VCaP (cell line): Measurements from ENCODE around the gene OR1M1.

ENCODE experiments used
- H3K27ac ChIP-seq: fragments of 450-650 bp; 2 replicates; pipeline ENCODE4 v1.5.1; 2017
- CTCF ChIP-seq: fragments of 450-650 bp; conservative IDR thresholded peaks from 2 replicates; pipeline ENCODE4 v1.5.1; 2017; ENCODE audit warnings: mild to moderate bottlenecking, moderate library complexity

The OR1M1 gene

GRCh38 chr19:9128171-9128570, 41.3 kb downstream of the OR1M1 start:
- TF ChIP-seq CTCF: no peak
- no peak overlapping the region for H3K27ac ChIP-seq

GRCh38 chr19:9130965-9131364, 44.1 kb downstream of the OR1M1 start:
- H3K27ac ChIP-seq: no peak overlapping the region
- no peak for TF ChIP-seq CTCF

DNA sequence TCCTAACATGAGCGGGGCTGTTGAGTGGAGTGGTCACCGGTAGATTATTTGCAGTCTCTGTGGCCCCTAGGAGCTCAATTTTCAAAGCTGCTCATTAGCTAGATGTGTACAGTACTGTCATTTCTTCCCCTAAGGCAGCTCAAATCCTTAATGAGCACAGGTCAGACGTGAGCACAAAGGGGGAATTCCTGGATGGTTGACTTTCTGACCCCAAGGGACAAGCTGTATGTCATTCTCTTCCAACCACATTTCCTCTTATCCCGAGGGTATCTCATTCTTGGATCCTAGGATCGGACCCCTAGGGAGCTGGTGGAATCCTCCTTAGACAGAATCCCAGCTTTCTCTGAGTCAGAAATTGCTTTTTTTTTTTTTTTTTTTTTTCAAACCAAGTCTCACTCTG, 45.6 kb downstream of the OR1M1 start:
- no peak for TF ChIP-seq CTCF
- no peak overlapping the region for H3K27ac ChIP-seq

DNA sequence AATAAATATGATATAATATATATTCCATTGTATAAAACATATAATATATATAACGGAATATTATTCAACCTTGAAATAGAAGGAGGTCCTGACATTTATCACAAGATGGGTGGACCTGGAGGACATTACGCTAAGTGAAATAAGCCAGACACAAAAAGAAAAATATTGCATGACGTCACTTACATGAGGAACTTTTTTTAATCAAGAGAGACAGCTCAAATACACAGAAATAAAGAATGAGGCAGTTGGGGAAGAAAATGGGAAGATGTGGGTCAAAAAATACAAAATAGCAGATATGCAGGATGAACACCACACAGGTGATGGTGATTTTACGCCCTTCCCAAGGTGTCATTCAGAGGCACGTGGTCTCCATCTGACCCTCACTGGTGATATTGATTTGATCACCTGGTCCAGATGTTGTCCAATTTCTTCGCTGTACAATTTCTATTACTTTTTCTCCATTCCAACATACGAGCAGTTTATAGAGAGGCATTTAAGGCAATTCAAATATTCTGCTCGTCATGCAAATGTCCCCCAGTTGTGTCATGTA, 52.8 kb downstream of the OR1M1 start:
- TF ChIP-seq CTCF: no peak
- H3K27ac ChIP-seq: peak overlapping the region; percentile 63; the same call in 1 of the 2 replicates

DNA sequence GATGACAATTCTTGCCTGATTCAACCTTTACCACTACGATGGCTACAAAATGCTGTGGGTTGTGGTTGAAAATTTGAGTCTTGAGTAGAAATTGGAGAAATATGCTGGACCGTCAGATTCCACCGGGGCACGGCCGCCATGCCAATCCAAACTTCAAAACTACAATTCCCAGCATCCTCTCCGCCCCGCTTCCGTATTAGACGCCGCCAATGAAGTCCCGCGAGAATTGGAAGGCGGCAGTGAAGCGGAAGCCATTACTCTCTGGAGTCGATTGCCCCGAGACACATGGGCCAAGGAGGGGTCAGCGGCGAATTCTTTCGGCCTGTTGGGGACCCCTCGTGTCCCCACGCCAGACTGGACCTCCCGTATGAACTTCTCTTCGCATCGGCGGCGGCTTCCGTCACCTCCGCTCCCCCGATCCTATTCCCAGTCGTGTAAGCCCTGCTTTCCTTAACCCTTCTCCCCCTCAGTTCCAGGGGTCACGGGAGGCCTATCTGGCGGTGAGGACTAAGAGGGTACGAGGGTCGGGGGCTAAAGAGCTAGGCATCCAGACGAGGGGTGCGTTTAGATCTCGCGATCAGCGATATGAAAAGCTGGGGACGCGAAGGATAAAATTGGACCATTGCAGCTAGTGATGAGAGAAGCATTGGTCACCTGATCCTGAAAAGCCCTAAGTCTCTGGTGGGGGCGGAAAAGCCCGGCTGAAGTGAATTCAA, 53.5 kb downstream of the OR1M1 start, which contains the start of gene ZNF317:
ZNF317 (plus strand) TSS at position 239 of the 716 bp plus-strand sequence. CDS start 15,620 bp downstream, outside the sequence.
- peak within 1 kb of the TSS; percentile 63; the same call in 1 of the 2 replicates for H3K27ac ChIP-seq
- no peak for TF ChIP-seq CTCF

- H3K27ac ChIP-seq: no peak overlapping the region
- TF ChIP-seq CTCF: no peak
These were observed 58.1 kb downstream of the OR1M1 start for GRCh38 chr19:9144920-9145319.
